ENCODE measurements around the gene KNL1.

The KNL1 gene

GRCh38 chr15:40591389-40591788, 2.7 kb upstream of the KNL1 start:
- no peak for TF ChIP-seq NFIC (IDR thresholded peaks at IDR 0.05)
- TF ChIP-seq EP300 (IDR thresholded peaks at IDR 0.05; ENCODE audit: borderline replicate concordance), result no peak
- no peak for TF ChIP-seq EGR1 (IDR thresholded peaks at IDR 0.05)
- TF ChIP-seq YY1 (IDR thresholded peaks at IDR 0.05; ENCODE audit: low read depth), result no peak
- TF ChIP-seq, protein P1, sequence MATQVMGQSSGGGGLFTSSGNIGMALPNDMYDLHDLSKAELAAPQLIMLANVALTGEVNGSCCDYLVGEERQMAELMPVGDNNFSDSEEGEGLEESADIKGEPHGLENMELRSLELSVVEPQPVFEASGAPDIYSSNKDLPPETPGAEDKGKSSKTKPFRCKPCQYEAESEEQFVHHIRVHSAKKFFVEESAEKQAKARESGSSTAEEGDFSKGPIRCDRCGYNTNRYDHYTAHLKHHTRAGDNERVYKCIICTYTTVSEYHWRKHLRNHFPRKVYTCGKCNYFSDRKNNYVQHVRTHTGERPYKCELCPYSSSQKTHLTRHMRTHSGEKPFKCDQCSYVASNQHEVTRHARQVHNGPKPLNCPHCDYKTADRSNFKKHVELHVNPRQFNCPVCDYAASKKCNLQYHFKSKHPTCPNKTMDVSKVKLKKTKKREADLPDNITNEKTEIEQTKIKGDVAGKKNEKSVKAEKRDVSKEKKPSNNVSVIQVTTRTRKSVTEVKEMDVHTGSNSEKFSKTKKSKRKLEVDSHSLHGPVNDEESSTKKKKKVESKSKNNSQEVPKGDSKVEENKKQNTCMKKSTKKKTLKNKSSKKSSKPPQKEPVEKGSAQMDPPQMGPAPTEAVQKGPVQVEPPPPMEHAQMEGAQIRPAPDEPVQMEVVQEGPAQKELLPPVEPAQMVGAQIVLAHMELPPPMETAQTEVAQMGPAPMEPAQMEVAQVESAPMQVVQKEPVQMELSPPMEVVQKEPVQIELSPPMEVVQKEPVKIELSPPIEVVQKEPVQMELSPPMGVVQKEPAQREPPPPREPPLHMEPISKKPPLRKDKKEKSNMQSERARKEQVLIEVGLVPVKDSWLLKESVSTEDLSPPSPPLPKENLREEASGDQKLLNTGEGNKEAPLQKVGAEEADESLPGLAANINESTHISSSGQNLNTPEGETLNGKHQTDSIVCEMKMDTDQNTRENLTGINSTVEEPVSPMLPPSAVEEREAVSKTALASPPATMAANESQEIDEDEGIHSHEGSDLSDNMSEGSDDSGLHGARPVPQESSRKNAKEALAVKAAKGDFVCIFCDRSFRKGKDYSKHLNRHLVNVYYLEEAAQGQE (IDR thresholded peaks at IDR 0.05; ENCODE audit: low read depth), result no peak
- no peak for TF ChIP-seq TCF12 (IDR thresholded peaks at IDR 0.05; ENCODE audit: low read depth)
- no peak for TF ChIP-seq USF1 (IDR thresholded peaks at IDR 0.05)

GRCh38 chr15:40593165-40593564, 884 bp upstream of the KNL1 start:
- no peak for TF ChIP-seq TEAD4 (IDR thresholded peaks at IDR 0.05)
- no peak for TF ChIP-seq EGR1 (IDR thresholded peaks at IDR 0.05)
- TF ChIP-seq ZBTB7A (IDR thresholded peaks at IDR 0.05; ENCODE audit: low read depth), result no peak
- no peak for TF ChIP-seq RAD21 (IDR thresholded peaks at IDR 0.05; ENCODE audit: low read depth)
- TF ChIP-seq FOXM1 (IDR thresholded peaks at IDR 0.05; ENCODE audit: borderline replicate concordance, low read depth), result no peak
- no peak for TF ChIP-seq NFIC (IDR thresholded peaks at IDR 0.05)
- TF ChIP-seq MAX (IDR thresholded peaks at IDR 0.05), result no peak
- no peak for TF ChIP-seq CEBPB (IDR thresholded peaks at IDR 0.05)
- no peak for TF ChIP-seq TCF12 (IDR thresholded peaks at IDR 0.05; ENCODE audit: low read depth)
- TF ChIP-seq TAF1 (IDR thresholded peaks at IDR 0.05; ENCODE audit: low read depth), result no peak
- TF ChIP-seq CREB1 (IDR thresholded peaks at IDR 0.05; ENCODE audit: low read depth), result no peak
- no peak for TF ChIP-seq USF1 (IDR thresholded peaks at IDR 0.05)
- TF ChIP-seq, protein P1 (IDR thresholded peaks at IDR 0.05; ENCODE audit: low read depth), result no peak
- no peak for TF ChIP-seq EP300 (IDR thresholded peaks at IDR 0.05; ENCODE audit: borderline replicate concordance)
- TF ChIP-seq YY1 (IDR thresholded peaks at IDR 0.05; ENCODE audit: low read depth), result no peak

DNA sequence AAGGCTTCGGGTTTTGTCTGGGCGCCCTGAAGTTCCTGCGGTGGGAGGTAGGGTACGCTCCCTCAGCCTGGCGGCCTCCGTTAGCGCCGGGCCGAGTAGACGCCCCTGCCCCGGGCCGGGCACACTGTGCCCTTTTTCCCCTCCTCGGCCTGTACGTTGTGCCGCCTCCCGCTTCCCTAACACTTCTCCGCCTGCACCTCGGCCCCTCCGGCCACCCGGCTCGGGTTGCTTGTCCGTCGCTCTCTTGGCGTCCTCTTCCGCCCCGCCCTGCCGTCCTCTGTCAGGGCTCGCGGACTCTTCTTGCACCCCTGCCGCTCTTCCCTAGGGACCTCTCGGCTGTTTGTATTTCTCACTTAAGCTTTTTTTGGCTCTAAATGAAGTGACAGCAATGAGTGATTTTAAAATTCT, 384 bp downstream of the KNL1 start:
- no peak; the same call in 1 of the 2 replicates for TF ChIP-seq NFIC (IDR thresholded peaks at IDR 0.05)
- no peak for TF ChIP-seq MAX (IDR thresholded peaks at IDR 0.05)
- no peak for TF ChIP-seq USF1 (IDR thresholded peaks at IDR 0.05)
- TF ChIP-seq YY1 (IDR thresholded peaks at IDR 0.05; ENCODE audit: low read depth), result no peak
- no peak for TF ChIP-seq TEAD4 (IDR thresholded peaks at IDR 0.05)
- no peak for TF ChIP-seq CEBPB (IDR thresholded peaks at IDR 0.05)
- TF ChIP-seq, protein P1 (IDR thresholded peaks at IDR 0.05; ENCODE audit: low read depth), result no peak
- peak; percentile 73; the same call in 1 of the 2 replicates for TF ChIP-seq ZBTB7A (IDR thresholded peaks at IDR 0.05; ENCODE audit: low read depth)

GRCh38 chr15:40595219-40595618, 1.2 kb downstream of the KNL1 start:
- TF ChIP-seq ZBTB7A (IDR thresholded peaks at IDR 0.05; ENCODE audit: low read depth) (no peak), TAF1 (IDR thresholded peaks at IDR 0.05; ENCODE audit: low read depth) (no peak), RAD21 (IDR thresholded peaks at IDR 0.05; ENCODE audit: low read depth) (no peak), EGR1 (IDR thresholded peaks at IDR 0.05) (no peak), EP300 (IDR thresholded peaks at IDR 0.05; ENCODE audit: borderline replicate concordance) (no peak), CREB1 (IDR thresholded peaks at IDR 0.05; ENCODE audit: low read depth) (no peak), TCF12 (IDR thresholded peaks at IDR 0.05; ENCODE audit: low read depth) (no peak), MAX (IDR thresholded peaks at IDR 0.05) (no peak), YY1 (IDR thresholded peaks at IDR 0.05; ENCODE audit: low read depth) (no peak), FOXM1 (IDR thresholded peaks at IDR 0.05; ENCODE audit: borderline replicate concordance, low read depth) (no peak), CEBPB (IDR thresholded peaks at IDR 0.05) (no peak), NFIC (IDR thresholded peaks at IDR 0.05) (no peak), TEAD4 (IDR thresholded peaks at IDR 0.05) (no peak)
- TF ChIP-seq, protein P1 (IDR thresholded peaks at IDR 0.05; ENCODE audit: low read depth), result no peak
